HEK293T (cell line): Measurements from ENCODE around the gene COL20A1.

Experiments used
- CTCF ChIA-PET: fragments of 350-600 bp; formaldehyde crosslinking; extraction: SDS; loops from one replicate; lab custom pipeline; 2021; ENCODE audit warnings: antibody characterized with exemption, inconsistent platforms; lab: Yijun Ruan, JAX
- POLR2A ChIA-PET: fragments of 350-600 bp; formaldehyde crosslinking; extraction: SDS; loops from one replicate; lab custom pipeline; 2020; ENCODE audit warnings: antibody characterized with exemption, inconsistent platforms; lab: Yijun Ruan, JAX
- DNase-seq: peaks from one replicate; pipeline ENCODE4 v3.0.0; 2012; ENCODE audit warnings: mixed read lengths; ENCODE audit errors: extremely low spot score
- ARNT ChIP-seq: fragments of 450-650 bp; IDR thresholded peaks from 2 replicates; pipeline ENCODE4 v1.6.1; 2017; ENCODE audit warnings: mild to moderate bottlenecking
- BHLHE40 ChIP-seq: fragments of 450-650 bp; IDR thresholded peaks from 2 replicates; pipeline ENCODE4 v1.6.1; 2016; ENCODE audit warnings: mild to moderate bottlenecking, moderate library complexity, borderline replicate concordance
- CTBP1 ChIP-seq: fragments of 450-650 bp; IDR thresholded peaks from 2 replicates; pipeline ENCODE4 v1.6.1; 2016; ENCODE audit warnings: borderline replicate concordance
- ELF4 ChIP-seq: fragments of 450-650 bp; IDR thresholded peaks from 2 replicates; pipeline ENCODE4 v1.6.1; 2017; ENCODE audit warnings: antibody characterized with exemption
- FOXA1 ChIP-seq: fragments of 450-650 bp; IDR thresholded peaks from 2 replicates; pipeline ENCODE4 v1.6.1; 2016; ENCODE audit warnings: mild to moderate bottlenecking
- FOXK2 ChIP-seq: fragments of 450-650 bp; IDR thresholded peaks from 2 replicates; pipeline ENCODE4 v1.6.1; 2016; ENCODE audit warnings: mild to moderate bottlenecking
- FOXM1 ChIP-seq: fragments of 450-650 bp; IDR thresholded peaks from 2 replicates; pipeline ENCODE4 v1.6.1; 2017; ENCODE audit warnings: mild to moderate bottlenecking, borderline replicate concordance
- HDGF ChIP-seq: fragments of 450-650 bp; IDR thresholded peaks from 2 replicates; pipeline ENCODE4 v1.6.1; 2017; ENCODE audit warnings: antibody characterized with exemption, borderline replicate concordance
- L3MBTL2 ChIP-seq: fragments of 450-650 bp; conservative IDR thresholded peaks from 2 replicates; pipeline ENCODE4 v1.6.1; 2016; ENCODE audit warnings: mild to moderate bottlenecking
- LEF1 ChIP-seq: fragments of 450-650 bp; IDR thresholded peaks from 2 replicates; pipeline ENCODE4 v1.6.1; 2017; ENCODE audit warnings: mild to moderate bottlenecking, borderline replicate concordance
- NFRKB ChIP-seq: fragments of 450-650 bp; IDR thresholded peaks from 2 replicates; pipeline ENCODE4 v1.6.1; 2016; ENCODE audit warnings: mild to moderate bottlenecking, moderate library complexity
- PKNOX1 ChIP-seq: fragments of 450-650 bp; IDR thresholded peaks from 2 replicates; pipeline ENCODE4 v1.6.1; 2016
- SP1 ChIP-seq: fragments of 450-650 bp; IDR thresholded peaks from 2 replicates; pipeline ENCODE4 v1.6.1; 2017
- SUZ12 ChIP-seq: fragments of 450-650 bp; IDR thresholded peaks from 2 replicates; pipeline ENCODE4 v1.6.1; 2016; ENCODE audit warnings: mild to moderate bottlenecking
- TARDBP ChIP-seq: fragments of 450-650 bp; IDR thresholded peaks from 2 replicates; pipeline ENCODE4 v1.6.1; 2016
- ZNF384 ChIP-seq: fragments of 450-650 bp; IDR thresholded peaks from 2 replicates; pipeline ENCODE4 v1.6.1; 2016

The COL20A1 gene

DNA sequence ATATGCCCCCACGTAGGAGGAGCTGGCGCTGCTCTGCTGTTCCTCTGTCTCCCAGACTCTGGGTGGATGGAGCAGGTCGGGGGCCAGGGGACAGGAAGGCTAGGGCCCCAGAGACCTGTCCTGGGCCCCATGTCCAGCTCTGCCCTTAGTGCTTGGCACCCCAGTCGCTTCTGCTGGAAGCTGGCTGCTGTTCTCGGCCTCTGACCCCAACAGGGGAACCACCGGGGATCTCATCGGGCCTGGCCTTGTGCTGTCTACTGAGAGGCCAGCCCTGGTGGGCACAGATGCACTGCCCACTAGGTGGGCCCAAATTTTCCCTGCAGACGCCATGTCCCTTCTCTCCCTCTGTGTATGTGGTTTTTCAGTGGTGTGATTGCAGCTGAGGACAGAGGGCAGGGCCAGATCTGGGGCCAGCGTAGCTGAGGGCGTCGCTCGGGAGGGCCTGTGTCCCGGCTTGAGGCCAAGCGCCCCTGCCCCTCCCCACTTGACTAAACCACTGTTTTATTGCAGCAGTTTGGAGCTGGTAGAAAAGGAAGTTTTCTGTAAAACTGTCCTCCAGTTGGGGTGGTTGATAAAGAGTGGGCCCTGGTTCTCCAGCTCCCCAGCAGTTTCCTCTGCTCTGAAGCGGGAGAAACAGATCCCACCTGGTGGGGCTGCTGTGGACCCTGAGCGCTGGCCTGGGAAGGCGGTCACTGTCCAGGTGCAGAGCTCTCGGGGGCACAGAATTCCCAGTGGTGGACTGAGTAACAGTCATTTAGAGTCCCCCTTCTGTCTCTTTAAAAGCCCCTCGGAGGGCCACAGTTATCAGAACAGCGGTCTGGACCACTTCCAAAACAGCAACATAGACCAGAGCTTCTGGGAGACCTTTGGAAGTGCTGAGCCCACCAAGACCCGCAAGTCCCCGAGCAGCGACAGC lies 5.9 kb upstream of the COL20A1 start:
- TF ChIP-seq NFRKB (no peak), ZNF384 (no peak), LEF1 (no peak), SP1 (no peak), FOXM1 (no peak), ELF4 (no peak), FOXA1 (no peak), FOXK2 (no peak), BHLHE40 (no peak), TARDBP (no peak)
- no peak for DNase-seq
- CTCF ChIA-PET, result interaction anchor here (1.0 kb wide), 2 partner anchors 64 to 95 kb away, joined by 3 to 4 read pairs; no protein-coding TSS in a partner anchor
- POLR2A ChIA-PET, result no interaction called here

DNA sequence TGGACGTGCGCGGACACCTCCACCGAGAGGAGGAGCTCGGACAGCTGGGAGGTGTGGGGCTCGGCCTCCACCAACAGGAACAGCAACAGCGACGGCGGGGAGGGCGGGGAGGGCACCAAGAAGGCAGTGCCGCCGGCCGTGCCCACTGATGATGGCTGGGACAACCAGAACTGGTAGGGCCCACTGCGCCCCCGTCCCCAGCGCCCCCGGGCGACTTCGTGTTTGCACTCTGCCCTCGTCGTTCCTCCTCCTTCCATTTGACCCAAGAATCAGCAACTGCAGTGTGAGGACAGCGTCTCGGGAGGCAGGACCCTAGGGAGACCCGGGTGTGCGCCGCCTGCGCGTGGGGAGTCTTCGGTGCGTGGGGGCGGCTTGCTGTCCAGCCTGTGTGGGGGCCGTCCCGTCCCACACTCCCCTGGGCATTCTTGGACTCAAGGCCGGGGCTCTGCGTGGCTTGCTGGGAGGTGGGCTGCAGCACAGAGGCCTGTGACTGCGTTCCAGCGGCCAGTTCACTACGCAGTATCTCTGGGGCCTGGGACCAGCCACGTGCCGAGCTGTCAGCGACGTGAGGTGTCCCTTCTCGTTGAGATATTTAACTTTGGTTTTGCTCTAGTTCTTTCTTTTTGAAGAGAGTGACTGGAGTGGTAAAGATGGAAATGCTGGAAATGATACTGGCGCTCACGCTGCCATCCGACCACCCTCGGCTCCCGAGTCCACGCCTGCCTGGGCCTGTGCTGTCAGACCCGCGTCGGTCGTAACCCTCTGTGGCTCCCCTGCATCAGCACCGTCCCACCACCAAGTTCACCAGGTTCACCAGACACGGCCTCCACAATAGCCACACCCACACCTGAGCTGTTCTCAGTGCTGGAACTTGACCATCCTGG lies 5.0 kb upstream of the COL20A1 start:
- POLR2A ChIA-PET, result no interaction called here
- TF ChIP-seq BHLHE40 (no peak), LEF1 (no peak), ARNT (no peak), SP1 (no peak), FOXA1 (no peak), ELF4 (no peak), CTBP1 (no peak)
- no peak for DNase-seq
- CTCF ChIA-PET, result interaction anchor here (1.0 kb wide), 2 partner anchors 65 to 94 kb away, joined by 3 to 4 read pairs; no protein-coding TSS in a partner anchor

DNA sequence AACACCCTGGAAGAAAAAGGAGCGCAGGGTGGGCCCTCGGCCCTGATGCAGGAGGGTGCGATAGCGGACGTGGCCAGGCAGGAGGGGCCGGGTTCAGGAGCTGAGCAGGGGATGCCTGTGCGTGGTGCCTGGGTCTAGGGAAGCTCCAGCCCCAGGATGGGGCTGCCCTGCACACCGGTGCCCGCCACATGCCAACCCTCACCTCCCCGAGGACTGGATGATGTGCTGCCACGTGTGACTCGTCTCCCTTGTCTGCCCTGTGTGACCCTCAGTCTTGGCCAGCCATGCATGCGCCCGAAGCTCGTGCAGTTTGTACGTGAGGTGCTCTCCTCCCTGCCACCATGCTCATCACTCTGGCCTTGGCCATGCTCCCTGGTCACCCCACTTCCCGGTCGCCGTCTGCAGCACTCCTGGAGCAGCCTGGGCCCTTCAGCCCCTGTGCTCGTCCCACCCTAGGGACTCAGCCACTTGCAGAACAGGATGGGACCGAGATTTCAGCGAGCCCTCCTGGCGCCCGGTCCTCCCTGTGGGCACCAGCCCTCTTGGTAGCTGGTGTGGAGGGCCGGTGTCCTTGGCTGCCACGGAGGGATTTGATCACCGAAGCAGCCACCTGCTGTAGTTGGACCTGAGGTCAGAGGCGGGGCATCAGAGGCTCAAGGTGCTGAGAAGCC lies 4.3 kb upstream of the COL20A1 start:
- TF ChIP-seq PKNOX1, result no peak
- TF ChIP-seq SP1, result no peak
- TF ChIP-seq FOXM1, result no peak
- TF ChIP-seq L3MBTL2, result no peak
- TF ChIP-seq NFRKB, result no peak
- no peak for TF ChIP-seq FOXK2
- POLR2A ChIA-PET, result no interaction called here
- DNase-seq, result no peak
- CTCF ChIA-PET, result no interaction called here

DNA sequence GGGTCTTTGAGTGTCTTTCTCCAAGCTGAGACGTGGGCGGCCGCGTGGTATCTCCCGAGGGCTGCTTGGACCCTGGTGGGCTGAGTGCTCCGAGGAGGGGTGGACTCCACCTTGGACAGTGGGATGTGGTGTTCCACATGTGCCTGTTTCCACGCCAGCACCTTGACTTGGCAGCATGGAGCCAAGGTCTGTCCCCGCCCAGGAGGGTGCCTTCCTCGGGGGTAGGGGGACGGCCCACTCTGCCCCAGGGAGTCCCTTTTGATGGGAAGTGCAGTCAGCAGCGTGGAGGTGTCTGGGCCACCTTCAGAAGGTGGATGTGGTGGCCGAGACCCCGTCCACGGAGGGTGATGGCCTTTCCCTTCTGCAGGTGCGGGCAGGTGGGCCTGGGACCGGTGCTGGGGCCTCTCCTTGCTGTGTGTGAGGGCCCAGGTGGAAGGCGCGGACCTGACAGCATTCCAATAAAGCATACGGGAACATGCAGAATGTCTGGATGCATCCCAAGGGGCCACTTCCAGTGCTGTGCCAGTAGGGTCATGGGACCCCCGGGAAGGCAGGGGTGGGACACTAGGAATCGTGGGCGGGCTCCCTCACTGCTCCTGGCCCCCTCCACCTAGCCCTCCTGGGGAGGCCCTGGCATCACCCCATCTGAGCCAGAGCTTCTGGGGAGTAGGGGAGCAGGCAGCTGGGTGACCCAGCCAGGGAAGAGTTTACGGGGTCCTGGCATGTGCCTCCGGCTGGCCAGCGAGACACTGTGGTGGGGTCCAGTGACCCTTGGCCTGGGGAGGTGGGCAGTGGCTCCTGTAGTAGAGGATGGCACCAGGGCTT lies 3.5 kb upstream of the COL20A1 start:
- ChIA-PET CTCF (no interaction called here), POLR2A (no interaction called here)
- no peak for DNase-seq
- TF ChIP-seq FOXK2, result no peak
- TF ChIP-seq TARDBP, result no peak
- TF ChIP-seq LEF1, result no peak
- TF ChIP-seq ARNT, result no peak
- no peak for TF ChIP-seq PKNOX1
- no peak for TF ChIP-seq ZNF384

- no peak for DNase-seq
- TF ChIP-seq FOXK2 (no peak), FOXA1 (no peak), NFRKB (no peak)
- CTCF ChIA-PET, result interaction anchor here (1.8 kb wide), 1 partner anchor 9 kb away, joined by 9 read pairs; no protein-coding TSS in a partner anchor
- POLR2A ChIA-PET, result no interaction called here
These were observed 2.8 kb upstream of the COL20A1 start for GRCh38 chr20:63290136-63290676.

GRCh38 chr20:63290677-63291472 lies 2.1 kb upstream of the COL20A1 start:
- DNase-seq, result peak; percentile 85
- CTCF ChIA-PET, result interaction anchor here (1.8 kb wide), 2 partner anchors 10 to 91 kb away, joined by 7 to 9 read pairs; no protein-coding TSS in a partner anchor

More at GRCh38 chr20:63290677-63291472, 2.1 kb upstream of the COL20A1 start:
- TF ChIP-seq FOXM1, result no peak
- TF ChIP-seq TARDBP, result no peak
- no peak for TF ChIP-seq SUZ12
- no peak for TF ChIP-seq FOXK2
- TF ChIP-seq ZNF384, result no peak
- TF ChIP-seq LEF1, result no peak
- no peak for TF ChIP-seq ARNT
- no peak for TF ChIP-seq SP1
- TF ChIP-seq CTBP1, result no peak
- no peak for TF ChIP-seq HDGF
- TF ChIP-seq ELF4, result no peak
- TF ChIP-seq FOXA1, result no peak
- TF ChIP-seq NFRKB, result no peak
- TF ChIP-seq L3MBTL2, result no peak
- no peak for TF ChIP-seq BHLHE40
- POLR2A ChIA-PET, result interaction anchor here (2.1 kb wide), 1 partner anchor 18 kb away, joined by 6 read pairs; the partner anchor contains the start of gene ARFGAP1
